HEK293T (cell line): ENCODE data around the gene MED4.

Source experiments
- ARNT ChIP-seq: fragments of 450-650 bp; IDR thresholded peaks from 2 replicates; pipeline ENCODE4 v1.6.1; 2017; ENCODE audit warnings: mild to moderate bottlenecking
- BHLHE40 ChIP-seq: fragments of 450-650 bp; IDR thresholded peaks from 2 replicates; pipeline ENCODE4 v1.6.1; 2016; ENCODE audit warnings: mild to moderate bottlenecking, moderate library complexity, borderline replicate concordance
- FOXA1 ChIP-seq: fragments of 450-650 bp; IDR thresholded peaks from 2 replicates; pipeline ENCODE4 v1.6.1; 2016; ENCODE audit warnings: mild to moderate bottlenecking
- FOXK2 ChIP-seq: fragments of 450-650 bp; IDR thresholded peaks from 2 replicates; pipeline ENCODE4 v1.6.1; 2016; ENCODE audit warnings: mild to moderate bottlenecking
- FOXM1 ChIP-seq: fragments of 450-650 bp; IDR thresholded peaks from 2 replicates; pipeline ENCODE4 v1.6.1; 2017; ENCODE audit warnings: mild to moderate bottlenecking, borderline replicate concordance
- HDGF ChIP-seq: fragments of 450-650 bp; IDR thresholded peaks from 2 replicates; pipeline ENCODE4 v1.6.1; 2017; ENCODE audit warnings: antibody characterized with exemption, borderline replicate concordance
- LEF1 ChIP-seq: fragments of 450-650 bp; IDR thresholded peaks from 2 replicates; pipeline ENCODE4 v1.6.1; 2017; ENCODE audit warnings: mild to moderate bottlenecking, borderline replicate concordance
- SP1 ChIP-seq: fragments of 450-650 bp; IDR thresholded peaks from 2 replicates; pipeline ENCODE4 v1.6.1; 2017
- SUZ12 ChIP-seq: fragments of 450-650 bp; IDR thresholded peaks from 2 replicates; pipeline ENCODE4 v1.6.1; 2016; ENCODE audit warnings: mild to moderate bottlenecking
- TARDBP ChIP-seq: fragments of 450-650 bp; IDR thresholded peaks from 2 replicates; pipeline ENCODE4 v1.6.1; 2016
- ZNF384 ChIP-seq: fragments of 450-650 bp; IDR thresholded peaks from 2 replicates; pipeline ENCODE4 v1.6.1; 2016
- TF ChIP-seq, protein P1 (sequence below): fragments of 450-650 bp; IDR thresholded peaks from 2 replicates; pipeline ENCODE4 v1.6.1; 2016

DNA sequence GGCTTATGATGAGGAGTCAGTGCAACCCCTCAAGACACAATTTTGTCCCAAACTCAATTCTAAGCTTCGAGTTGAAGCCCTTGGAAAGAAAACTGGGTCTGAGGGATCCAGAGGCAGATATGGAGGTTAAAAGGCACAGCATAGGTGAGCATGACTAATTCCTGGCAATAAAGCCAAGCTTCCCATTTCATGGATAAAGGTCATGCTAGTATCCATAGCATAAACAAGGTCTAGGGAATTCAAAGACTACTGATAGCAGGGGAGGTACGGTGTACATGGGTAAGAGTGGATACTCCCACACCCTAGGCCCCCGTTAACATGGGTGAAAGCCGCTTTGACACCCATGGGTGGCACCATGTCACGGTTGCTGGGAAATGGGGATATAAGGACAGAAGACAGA lies 24.0 kb downstream of the MED4 start:
- TF ChIP-seq SP1: no peak
- TF ChIP-seq BHLHE40: no peak
- TF ChIP-seq TARDBP: no peak
- TF ChIP-seq ZNF384: no peak
- TF ChIP-seq, protein P1, sequence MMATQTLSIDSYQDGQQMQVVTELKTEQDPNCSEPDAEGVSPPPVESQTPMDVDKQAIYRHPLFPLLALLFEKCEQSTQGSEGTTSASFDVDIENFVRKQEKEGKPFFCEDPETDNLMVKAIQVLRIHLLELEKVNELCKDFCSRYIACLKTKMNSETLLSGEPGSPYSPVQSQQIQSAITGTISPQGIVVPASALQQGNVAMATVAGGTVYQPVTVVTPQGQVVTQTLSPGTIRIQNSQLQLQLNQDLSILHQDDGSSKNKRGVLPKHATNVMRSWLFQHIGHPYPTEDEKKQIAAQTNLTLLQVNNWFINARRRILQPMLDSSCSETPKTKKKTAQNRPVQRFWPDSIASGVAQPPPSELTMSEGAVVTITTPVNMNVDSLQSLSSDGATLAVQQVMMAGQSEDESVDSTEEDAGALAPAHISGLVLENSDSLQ: no peak
- TF ChIP-seq LEF1: no peak
- TF ChIP-seq FOXA1: no peak
- TF ChIP-seq ARNT: no peak
- TF ChIP-seq HDGF: no peak
- TF ChIP-seq FOXM1: no peak
- TF ChIP-seq SUZ12: no peak
- no peak for TF ChIP-seq FOXK2
